Measurements from ENCODE around the gene PRKCH. TPM values are rescaled to one million over a fixed set of nuclear protein-coding genes. Genes with fewer than 3 reads are reported as not detected.

Gene PRKCH
- total RNA-seq, 1 experiment from 2014 or later: 5.2 TPM

GRCh38 chr14:61533513-61534255 lies 212.3 kb downstream of the PRKCH start:
- no peak for TF ChIP-seq CTCF (conservative IDR thresholded peaks at IDR 0.05)
- no peak overlapping the region for H3K14ac ChIP-seq (ENCODE audit: insufficient read depth, low read length)
- no peak for DNase-seq
- H2AK5ac ChIP-seq (ENCODE audit: insufficient read length, low read length): no peak overlapping the region
- no peak overlapping the region for H3K18ac ChIP-seq (ENCODE audit: insufficient read length, low read depth, low read length)
- no peak overlapping the region for H2BK20ac ChIP-seq (ENCODE audit: low read depth, low read length, poor library complexity, severe bottlenecking)
- no peak overlapping the region for H2BK15ac ChIP-seq (ENCODE audit: low read depth, low read length)
- peaks cover 6% of the 10 kb centered on the region; the same call in 1 of the 2 replicates for H3K4me1 ChIP-seq (ENCODE audit: insufficient read depth, low read length)
- Mint-ChIP-seq H3K4me3 (no peak overlapping the region), H3K36me3 (ENCODE audit: insufficient read depth in 1 of 3, low read depth in 3 of 3) (no peaks in the 10 kb centered on the region), H3K4me1 (peaks cover 26 to 34% of the 10 kb centered on the region in 2 experiments), H3K27ac (no peak overlapping the region), H3K9me3 (no peaks in the 10 kb centered on the region), H3K27me3 (ENCODE audit: low read depth) (no peaks in the 10 kb centered on the region)
- H2BK5ac ChIP-seq (ENCODE audit: insufficient read length, low read length): no peak overlapping the region
- no peak overlapping the region for H3K9ac ChIP-seq (ENCODE audit: extremely low read depth, insufficient read length, low read length)
- no peaks in the 10 kb centered on the region for H3K79me1 ChIP-seq (ENCODE audit: insufficient read depth, low read depth, low read length, poor library complexity, severe bottlenecking)
- H3K23ac ChIP-seq (ENCODE audit: insufficient read length, low read depth, low read length): no peak overlapping the region
- H2BK12ac ChIP-seq (ENCODE audit: insufficient read length, low read depth, low read length): no peak overlapping the region
- no peak overlapping the region for H2AFZ ChIP-seq (ENCODE audit: low read length)
- H4K8ac ChIP-seq (replicated peaks; ENCODE audit: insufficient read length, low read depth, low read length): no peak overlapping the region
- 0 out of 2 replicates have a peak, but pooled peaks cover 1% of the 10 kb centered on the region for H3K79me2 ChIP-seq (ENCODE audit: insufficient read depth, low read length)
- no peaks in the 10 kb centered on the region for H3K23me2 ChIP-seq (ENCODE audit: insufficient read length, low read depth, low read length, poor library complexity, severe bottlenecking)
- H2BK120ac ChIP-seq (ENCODE audit: low read depth, low read length, poor library complexity, severe bottlenecking): no peak overlapping the region
- no CpG with 5 or more reads among the region's 4 CpGs for WGBS (ENCODE audit: extremely low coverage, insufficient read length, low lambda C conversion rate)
- H3K9me3 ChIP-seq (ENCODE audit: control insufficient read depth, low read depth, low read length): no peaks in the 10 kb centered on the region
- no peak overlapping the region for H3T11ph ChIP-seq (ENCODE audit: low read length)
- H3K4ac ChIP-seq (ENCODE audit: low read depth, low read length): no peak overlapping the region
- H4K91ac ChIP-seq (ENCODE audit: insufficient read length, low read depth, low read length): no peak overlapping the region
- H3K27me3 ChIP-seq (ENCODE audit: insufficient read depth, low read length): no peaks in the 10 kb centered on the region
- H3K56ac ChIP-seq (ENCODE audit: insufficient read length, low read depth, low read length): no peak overlapping the region
- no peak overlapping the region for H3K27ac ChIP-seq (ENCODE audit: insufficient read length, low read depth, low read length)
- no peak overlapping the region for H4K5ac ChIP-seq (ENCODE audit: insufficient read length, low read depth, low read length)
- no peaks in the 10 kb centered on the region for H4K20me1 ChIP-seq (ENCODE audit: control insufficient read depth, insufficient read depth, insufficient read length)
- H3K4me2 ChIP-seq (ENCODE audit: insufficient read depth, insufficient read length, low read length): no peak overlapping the region
